ENCODE results near the gene CD68. TPM values are rescaled to one million over a fixed set of nuclear protein-coding genes. Genes with fewer than 3 reads are reported as not detected.
A peak's percentile ranks its signal among the peaks of the same experiment; 100 is the strongest.

CD68 gene
- total and polyA plus RNA-seq, 4 donors, result 55.3 to 112 (median 111) TPM

DNA sequence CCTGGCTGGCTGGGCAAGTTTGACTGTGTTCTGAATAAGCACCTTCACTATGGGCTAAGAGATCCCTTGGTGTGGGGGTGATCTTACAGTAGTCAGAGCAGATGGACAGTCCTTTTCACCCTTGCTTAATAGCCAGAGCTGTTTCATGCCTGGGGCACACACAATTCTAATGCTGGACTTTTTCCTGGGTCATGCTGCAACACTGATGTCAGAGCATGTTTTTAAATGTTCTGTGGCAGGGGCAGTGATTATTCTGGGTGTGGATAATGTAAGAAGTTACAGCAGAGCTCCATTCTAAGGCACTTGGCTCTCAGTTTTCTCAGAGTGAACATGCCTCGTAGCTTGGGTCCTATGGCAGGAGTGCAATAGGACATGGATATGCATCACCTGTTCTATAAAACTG is 4.0 kb upstream of the CD68 start:
- WGBS, 2 donors, result 37 to 53% methylated on average over 1 of the region's 1 CpG
- intact Hi-C loops (cut with DNase I), result no loop called here

DNA sequence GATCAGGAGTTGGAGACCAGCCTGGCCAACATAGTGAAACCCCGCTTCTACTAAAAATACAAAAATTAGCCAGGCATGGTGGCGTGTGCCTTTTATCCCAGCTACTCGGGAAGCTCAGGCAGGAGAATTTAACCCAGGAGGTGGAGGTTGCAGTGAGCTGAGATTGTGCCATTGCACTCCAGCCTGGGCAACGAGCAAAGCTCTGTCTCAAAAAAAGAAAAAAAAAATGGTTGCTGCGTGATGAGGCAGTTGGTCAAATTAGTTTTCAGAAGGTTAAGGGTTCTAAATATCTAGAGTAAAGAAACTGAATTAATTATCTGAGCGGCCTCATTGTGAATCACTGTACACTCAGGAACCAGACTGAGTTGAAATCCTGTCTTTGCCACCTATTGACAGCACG is 3.5 kb upstream of the CD68 start:
- WGBS, 2 donors, result 63 to 65% methylated on average over 7 of the region's 7 CpGs
- no peaks in the 10 kb centered on the region for H3K27me3 ChIP-seq (ENCODE audit: control insufficient read depth in 1 of 2, insufficient read depth in 2 of 2, low read length in 1 of 2)
- peaks cover 0 to 18% of the 10 kb centered on the region in 2 donors for H3K36me3 ChIP-seq (ENCODE audit: control insufficient read depth in 1 of 2, insufficient read depth in 2 of 2, low read length in 1 of 2)
- DNase-seq, result no peak
- H3K4me1 ChIP-seq (ENCODE audit: control insufficient read depth in 1 of 2, insufficient read depth in 2 of 2, low read length in 2 of 2), result no peaks in the 10 kb centered on the region
- H3K27ac ChIP-seq (ENCODE audit: low read depth in 1 of 2, low read length in 2 of 2), result no peak overlapping the region
- intact Hi-C loops (cut with DNase I), result no loop called here
- ATAC-seq (ENCODE audit: low FRiP score), result no peak
- H3K4me3 ChIP-seq (ENCODE audit: low read length in 2 of 2), result no peak overlapping the region
- H3K9me3 ChIP-seq (ENCODE audit: control insufficient read depth, low read length), result no peaks in the 10 kb centered on the region

More for the DNA sequence above, 4.0 kb upstream of the CD68 start:
- Histone ChIP-seq H3K36me3 (ENCODE audit: control insufficient read depth in 1 of 2, insufficient read depth in 2 of 2, low read length in 1 of 2) (peaks cover 0 to 18% of the 10 kb centered on the region in 2 donors), H3K4me3 (ENCODE audit: low read length in 2 of 2) (no peak overlapping the region), H3K4me1 (ENCODE audit: control insufficient read depth in 1 of 2, insufficient read depth in 2 of 2, low read length in 2 of 2) (no peaks in the 10 kb centered on the region), H3K9me3 (ENCODE audit: control insufficient read depth, low read length) (no peaks in the 10 kb centered on the region), H3K27ac (ENCODE audit: low read depth in 1 of 2, low read length in 2 of 2) (no peak overlapping the region), H3K27me3 (ENCODE audit: control insufficient read depth in 1 of 2, insufficient read depth in 2 of 2, low read length in 1 of 2) (no peaks in the 10 kb centered on the region)
- DNase-seq (no peak), ATAC-seq (ENCODE audit: low FRiP score) (no peak)

DNA sequence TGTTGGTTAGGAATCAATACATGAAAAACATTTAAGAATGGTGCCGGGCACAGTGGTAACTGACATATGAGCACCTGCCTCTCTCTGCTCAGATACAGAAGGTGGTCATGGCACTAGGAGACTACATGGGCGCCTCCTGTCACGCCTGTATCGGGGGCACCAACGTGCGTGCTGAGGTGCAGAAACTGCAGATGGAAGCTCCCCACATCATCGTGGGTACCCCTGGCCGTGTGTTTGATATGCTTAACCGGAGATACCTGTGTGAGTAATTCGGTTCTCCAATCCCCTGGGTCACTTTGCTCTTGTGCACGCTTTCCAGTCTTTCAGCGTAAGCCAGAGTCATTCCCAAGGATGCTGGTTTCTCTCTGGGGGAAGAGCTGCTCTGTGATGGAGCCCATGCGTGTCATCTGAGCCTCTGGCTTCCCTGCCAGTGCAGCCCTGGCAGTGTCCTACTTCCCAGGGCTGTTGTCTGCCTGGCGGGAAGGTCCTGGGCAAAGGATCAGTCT is 3.0 kb upstream of the CD68 start:
- no peak overlapping the region for H3K27ac ChIP-seq (ENCODE audit: low read depth in 1 of 2, low read length in 2 of 2)
- no peaks in the 10 kb centered on the region for H3K4me1 ChIP-seq (ENCODE audit: control insufficient read depth in 1 of 2, insufficient read depth in 2 of 2, low read length in 2 of 2)

DNA sequence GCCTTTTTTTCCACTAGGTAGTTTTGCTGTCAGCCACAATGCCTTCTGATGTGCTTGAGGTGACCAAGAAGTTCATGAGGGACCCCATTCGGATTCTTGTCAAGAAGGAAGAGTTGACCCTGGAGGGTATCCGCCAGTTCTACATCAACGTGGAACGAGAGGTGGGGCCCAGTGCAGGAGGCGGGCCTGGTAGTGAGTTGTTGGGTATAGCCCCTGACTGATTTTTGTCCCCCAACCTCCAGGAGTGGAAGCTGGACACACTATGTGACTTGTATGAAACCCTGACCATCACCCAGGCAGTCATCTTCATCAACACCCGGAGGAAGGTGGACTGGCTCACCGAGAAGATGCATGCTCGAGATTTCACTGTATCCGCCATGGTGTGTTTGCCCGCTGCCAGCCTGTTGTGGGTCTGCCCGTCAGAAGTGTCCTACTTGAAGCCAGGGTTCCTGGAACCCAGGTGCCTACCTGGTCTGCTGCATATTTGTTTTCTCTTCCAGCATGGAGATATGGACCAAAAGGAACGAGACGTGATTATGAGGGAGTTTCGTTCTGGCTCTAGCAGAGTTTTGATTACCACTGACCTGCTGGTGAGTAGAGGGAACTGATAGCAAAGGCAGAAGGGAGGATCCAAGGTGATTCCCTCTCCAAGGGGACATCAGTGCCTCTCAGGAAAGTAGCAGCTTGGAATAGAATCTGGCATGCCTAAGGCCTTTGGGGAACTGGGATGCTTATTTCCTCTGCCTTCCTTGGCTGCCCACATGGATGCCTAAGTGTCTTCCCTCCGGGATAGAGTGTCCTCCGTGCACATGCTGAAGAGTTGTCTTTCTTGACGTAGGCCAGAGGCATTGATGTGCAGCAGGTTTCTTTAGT is 1.9 kb upstream of the CD68 start:
- no peaks in the 10 kb centered on the region for H3K27me3 ChIP-seq (ENCODE audit: control insufficient read depth in 1 of 2, insufficient read depth in 2 of 2, low read length in 1 of 2)
- DNase-seq (no peak), ATAC-seq (ENCODE audit: low FRiP score) (no peak)
- WGBS, 2 donors, result 74 to 76% methylated on average over 17 of the region's 17 CpGs
- H3K27ac ChIP-seq (ENCODE audit: low read depth in 1 of 2, low read length in 2 of 2), result no peak overlapping the region
- H3K4me3 ChIP-seq (ENCODE audit: low read length in 2 of 2), result no peak overlapping the region
- H3K4me1 ChIP-seq (ENCODE audit: control insufficient read depth in 1 of 2, insufficient read depth in 2 of 2, low read length in 2 of 2), result peaks cover 0 to 4% of the 10 kb centered on the region in 2 donors
- intact Hi-C loops (cut with DNase I), result no loop called here
- H3K9me3 ChIP-seq (ENCODE audit: control insufficient read depth, low read length), result no peaks in the 10 kb centered on the region
- H3K36me3 ChIP-seq (ENCODE audit: control insufficient read depth in 1 of 2, insufficient read depth in 2 of 2, low read length in 1 of 2), result peaks cover 0 to 18% of the 10 kb centered on the region in 2 donors

More for the DNA sequence above, 3.0 kb upstream of the CD68 start:
- WGBS, 2 donors, result 78 to 79% methylated on average over 14 of the region's 14 CpGs
- no peak for DNase-seq
- H3K36me3 ChIP-seq (ENCODE audit: control insufficient read depth in 1 of 2, insufficient read depth in 2 of 2, low read length in 1 of 2), result peaks cover 0 to 18% of the 10 kb centered on the region in 2 donors
- H3K4me3 ChIP-seq (ENCODE audit: low read length in 2 of 2), result no peak overlapping the region
- no peaks in the 10 kb centered on the region for H3K9me3 ChIP-seq (ENCODE audit: control insufficient read depth, low read length)
- no peaks in the 10 kb centered on the region for H3K27me3 ChIP-seq (ENCODE audit: control insufficient read depth in 1 of 2, insufficient read depth in 2 of 2, low read length in 1 of 2)
- intact Hi-C loops (cut with DNase I), result no loop called here
- ATAC-seq (ENCODE audit: low FRiP score), result no peak

DNA sequence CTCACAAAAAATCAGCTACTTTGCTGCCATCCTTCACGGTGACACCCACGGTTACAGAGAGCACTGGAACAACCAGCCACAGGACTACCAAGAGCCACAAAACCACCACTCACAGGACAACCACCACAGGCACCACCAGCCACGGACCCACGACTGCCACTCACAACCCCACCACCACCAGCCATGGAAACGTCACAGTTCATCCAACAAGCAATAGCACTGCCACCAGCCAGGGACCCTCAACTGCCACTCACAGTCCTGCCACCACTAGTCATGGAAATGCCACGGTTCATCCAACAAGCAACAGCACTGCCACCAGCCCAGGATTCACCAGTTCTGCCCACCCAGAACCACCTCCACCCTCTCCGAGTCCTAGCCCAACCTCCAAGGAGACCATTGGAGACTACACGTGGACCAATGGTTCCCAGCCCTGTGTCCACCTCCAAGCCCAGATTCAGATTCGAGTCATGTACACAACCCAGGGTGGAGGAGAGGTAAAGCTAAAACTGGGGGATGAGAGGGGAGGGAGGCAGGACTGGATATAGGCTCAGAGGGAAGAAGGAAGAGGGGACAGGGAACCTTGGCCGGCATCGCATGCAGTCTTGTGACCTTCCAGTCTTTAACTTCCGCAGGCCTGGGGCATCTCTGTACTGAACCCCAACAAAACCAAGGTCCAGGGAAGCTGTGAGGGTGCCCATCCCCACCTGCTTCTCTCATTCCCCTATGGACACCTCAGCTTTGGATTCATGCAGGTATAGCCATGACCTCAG is 581 bp downstream of the CD68 start:
- DNase-seq (peak in 1 of 2 donors; percentile 61), ATAC-seq (ENCODE audit: low FRiP score) (no peak)
- Histone ChIP-seq H3K36me3 (ENCODE audit: control insufficient read depth in 1 of 2, insufficient read depth in 2 of 2, low read length in 1 of 2) (peaks cover 0 to 12% of the 10 kb centered on the region in 2 donors), H3K27ac (ENCODE audit: low read depth in 1 of 2, low read length in 2 of 2) (peak overlapping the region in 1 of 2 donors; percentile 30), H3K9me3 (ENCODE audit: control insufficient read depth, low read length) (no peaks in the 10 kb centered on the region), H3K27me3 (ENCODE audit: control insufficient read depth in 1 of 2, insufficient read depth in 2 of 2, low read length in 1 of 2) (no peaks in the 10 kb centered on the region), H3K4me3 (ENCODE audit: low read length in 2 of 2) (no peak overlapping the region), H3K4me1 (ENCODE audit: control insufficient read depth in 1 of 2, insufficient read depth in 2 of 2, low read length in 2 of 2) (peaks cover 0 to 4% of the 10 kb centered on the region in 2 donors)
- intact Hi-C loops (cut with DNase I), result no loop called here
- WGBS, 2 donors, result 61% methylated on average over 11 to 12 of the region's 12 CpGs

DNA sequence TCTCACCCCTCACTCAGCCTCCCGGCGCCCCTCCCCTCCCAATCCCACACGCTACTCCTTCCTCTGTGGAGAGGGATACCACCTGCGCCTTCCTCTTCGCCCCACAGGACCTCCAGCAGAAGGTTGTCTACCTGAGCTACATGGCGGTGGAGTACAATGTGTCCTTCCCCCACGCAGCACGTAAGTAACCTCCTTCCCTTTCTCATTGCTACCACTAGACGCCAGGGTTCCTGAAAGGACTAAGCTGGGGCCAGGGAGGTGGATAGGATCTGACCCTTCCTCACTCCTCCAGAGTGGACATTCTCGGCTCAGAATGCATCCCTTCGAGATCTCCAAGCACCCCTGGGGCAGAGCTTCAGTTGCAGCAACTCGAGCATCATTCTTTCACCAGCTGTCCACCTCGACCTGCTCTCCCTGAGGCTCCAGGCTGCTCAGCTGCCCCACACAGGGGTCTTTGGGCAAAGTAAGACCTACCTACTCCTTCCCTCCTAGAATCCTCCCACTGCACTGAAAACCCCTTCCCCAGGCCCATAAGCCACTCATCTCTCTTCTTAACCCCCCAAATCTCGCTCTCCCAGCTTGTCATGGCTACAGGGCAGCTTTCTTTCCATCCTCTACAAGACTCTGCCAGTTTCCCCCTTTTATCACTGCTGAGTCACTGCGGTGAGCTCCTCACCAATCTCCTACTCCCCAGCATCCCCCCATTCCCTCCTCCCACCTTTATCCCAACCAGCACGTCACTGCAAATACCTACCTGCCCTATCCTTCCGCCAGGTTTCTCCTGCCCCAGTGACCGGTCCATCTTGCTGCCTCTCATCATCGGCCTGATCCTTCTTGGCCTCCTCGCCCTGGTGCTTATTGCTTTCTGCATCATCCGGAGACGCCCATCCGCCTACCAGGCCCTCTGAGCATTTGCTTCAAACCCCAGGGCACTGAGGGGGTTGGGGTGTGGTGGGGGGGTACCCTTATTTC is 1.5 kb downstream of the CD68 start:
- Histone ChIP-seq H3K27ac (ENCODE audit: low read depth in 1 of 2, low read length in 2 of 2) (no peak overlapping the region), H3K27me3 (ENCODE audit: control insufficient read depth in 1 of 2, insufficient read depth in 2 of 2, low read length in 1 of 2) (no peaks in the 10 kb centered on the region), H3K4me1 (ENCODE audit: control insufficient read depth in 1 of 2, insufficient read depth in 2 of 2, low read length in 2 of 2) (peaks cover 0 to 4% of the 10 kb centered on the region in 2 donors), H3K36me3 (ENCODE audit: control insufficient read depth in 1 of 2, insufficient read depth in 2 of 2, low read length in 1 of 2) (peaks cover 0 to 8% of the 10 kb centered on the region in 2 donors), H3K9me3 (ENCODE audit: control insufficient read depth, low read length) (no peaks in the 10 kb centered on the region), H3K4me3 (ENCODE audit: low read length in 2 of 2) (no peak overlapping the region)
- WGBS, 2 donors, result 81 to 82% methylated on average over 23 of the region's 23 CpGs
- DNase-seq, result no peak
- no peak for ATAC-seq (ENCODE audit: low FRiP score)
- intact Hi-C loops (cut with DNase I), result no loop called here

DNA sequence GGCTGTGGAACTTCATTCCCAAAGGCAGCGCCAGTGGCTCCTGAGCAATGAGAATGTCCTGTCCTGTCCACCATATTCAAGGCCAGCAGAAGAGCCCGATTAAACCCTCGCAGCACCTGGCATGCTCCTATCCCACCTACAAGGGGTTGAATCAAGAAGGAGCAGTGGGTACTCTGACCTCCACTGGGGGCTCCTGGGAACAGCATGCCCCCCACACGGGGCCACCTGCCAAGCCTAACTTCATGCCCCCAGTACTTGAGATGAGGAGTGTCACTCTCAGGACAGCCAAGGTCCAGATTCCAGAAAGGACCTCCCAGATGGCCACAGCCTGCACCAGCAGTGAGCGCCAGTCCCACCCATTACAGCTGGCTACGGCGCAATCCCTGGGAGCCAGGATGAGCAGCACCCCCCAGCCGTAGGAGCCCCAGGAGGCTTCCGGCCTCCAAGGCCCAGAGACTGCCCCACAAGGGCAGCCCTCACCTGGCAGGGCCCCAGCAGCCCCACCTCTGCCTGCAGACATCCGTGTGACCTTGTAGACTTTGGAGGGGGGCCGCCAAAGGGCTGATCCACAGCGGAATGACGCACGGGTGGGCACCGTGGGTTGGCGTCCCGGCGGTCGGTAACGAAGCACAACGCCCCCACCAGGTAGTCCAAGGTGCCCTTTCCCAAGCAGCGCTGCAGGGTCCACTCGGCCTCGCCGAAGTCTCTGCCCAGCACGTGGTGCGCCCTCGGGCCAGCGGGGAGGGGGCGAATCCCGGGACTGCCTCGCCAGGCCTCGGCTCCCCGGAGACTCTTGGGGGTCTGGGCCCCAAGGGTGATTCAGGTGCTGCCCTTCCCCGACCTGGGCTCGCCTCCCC is 3.2 kb downstream of the CD68 start:
- Histone ChIP-seq H3K36me3 (ENCODE audit: control insufficient read depth in 1 of 2, insufficient read depth in 2 of 2, low read length in 1 of 2) (peaks cover 0 to 5% of the 10 kb centered on the region in 2 donors), H3K27me3 (ENCODE audit: control insufficient read depth in 1 of 2, insufficient read depth in 2 of 2, low read length in 1 of 2) (no peaks in the 10 kb centered on the region), H3K27ac (ENCODE audit: low read depth in 1 of 2, low read length in 2 of 2) (peak overlapping the region; percentile 47 to 73), H3K4me1 (ENCODE audit: control insufficient read depth in 1 of 2, insufficient read depth in 2 of 2, low read length in 2 of 2) (peaks cover 0 to 4% of the 10 kb centered on the region in 2 donors), H3K9me3 (ENCODE audit: control insufficient read depth, low read length) (no peaks in the 10 kb centered on the region), H3K4me3 (ENCODE audit: low read length in 2 of 2) (no peak overlapping the region)
- ATAC-seq (ENCODE audit: low FRiP score) (no peak), DNase-seq (peak; percentile 70 to 80)
- intact Hi-C loops (cut with DNase I), result no loop called here
- WGBS, 2 donors, result 83 to 87% methylated on average over 33 to 36 of the region's 36 CpGs
